Right ventricle myocardium inferior (tissue), 1 donor: ENCODE measurements around the gene A4GALT. TPM values are rescaled to one million over a fixed set of nuclear protein-coding genes. Genes with fewer than 3 reads are reported as not detected.
"Not testable (repeated sequence)": the region's sequence is repeated elsewhere in the genome, so short reads cannot be mapped to it uniquely, and the experiment has no call there.

Experiments
- ATAC-seq: fragments of 200-7000 bp; cut with Tn5 transposase; one replicate; pipeline ENCODE4 v1.9.1; 2020; ENCODE audit warnings: mild to moderate bottlenecking, moderate library complexity
- DNase-seq: peaks from one replicate; pipeline ENCODE4 v3.0.0; 2021; ENCODE audit errors: missing footprints
- intact Hi-C: fragments of 100-400 bp; cut with DNase I; formaldehyde crosslinking; loops from one replicate; pipeline ENCODE4 v1.11.0; 2022
- total RNA-seq: library from RNA; stranded (reverse); fragmentation: NEBNext Ultra II Directional; extraction: Animal tissue kit (Norgen Biotek cat#: 25700); gene quantifications from one replicate; pipeline ENCODE4 v1.2.1, GENCODE V29; 2021
- donor health status: DM: no; HTN: yes; CAD: no; lungs with severe emphysema.

A4GALT gene
- total RNA-seq, 1 donor from 2014 or later: 81.2 TPM

DNA sequence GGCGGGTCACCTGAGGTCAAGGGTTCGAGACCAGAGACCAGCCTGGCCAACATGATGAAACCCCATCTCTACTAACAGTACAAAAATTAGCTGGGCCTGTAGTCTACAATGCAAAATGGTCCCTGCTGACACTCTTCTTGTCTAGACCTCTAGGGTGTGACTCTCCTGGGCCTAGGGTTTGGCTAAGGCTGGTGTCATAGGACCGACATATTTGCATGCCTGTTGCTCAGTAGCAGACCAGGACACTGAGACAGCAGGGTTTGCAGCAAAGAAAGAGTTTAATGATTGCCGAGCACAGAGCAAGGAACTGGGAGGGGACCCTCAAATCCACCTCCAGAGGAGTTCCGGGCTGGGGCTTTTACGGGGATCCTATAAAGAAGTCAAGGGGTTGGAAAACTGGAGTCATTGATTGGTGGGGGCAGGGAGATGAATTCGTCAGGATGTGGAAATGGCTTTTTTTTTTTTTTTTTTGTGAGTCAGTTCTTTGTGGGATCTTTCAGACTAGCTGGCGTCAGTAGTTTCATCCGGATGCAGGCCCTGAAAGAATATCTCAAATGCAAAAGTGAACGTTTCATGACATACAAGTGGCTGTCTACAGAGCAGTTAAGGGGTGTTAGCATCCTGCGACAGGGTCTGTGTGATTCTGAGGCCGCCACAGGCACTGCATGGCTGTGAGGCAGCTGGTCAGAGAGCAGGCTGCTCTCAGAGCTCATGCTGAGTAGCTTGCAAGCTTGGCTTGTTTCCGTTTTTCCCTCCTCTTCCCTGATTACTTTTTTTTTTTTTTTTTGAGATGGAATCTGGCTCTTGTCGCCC, 27.2 kb upstream of the A4GALT start:
- no peak for DNase-seq
- intact Hi-C loops: no loop called here
- no peak for ATAC-seq

GRCh38 chr22:42745118-42745517, 24.4 kb upstream of the A4GALT start:
- intact Hi-C loops: no loop called here
- DNase-seq: no peak
- no peak for ATAC-seq

GRCh38 chr22:42743501-42743991, 22.9 kb upstream of the A4GALT start:
- DNase-seq (peak; percentile 94), ATAC-seq (peak; percentile 92)
- intact Hi-C loops: no loop called here

DNA sequence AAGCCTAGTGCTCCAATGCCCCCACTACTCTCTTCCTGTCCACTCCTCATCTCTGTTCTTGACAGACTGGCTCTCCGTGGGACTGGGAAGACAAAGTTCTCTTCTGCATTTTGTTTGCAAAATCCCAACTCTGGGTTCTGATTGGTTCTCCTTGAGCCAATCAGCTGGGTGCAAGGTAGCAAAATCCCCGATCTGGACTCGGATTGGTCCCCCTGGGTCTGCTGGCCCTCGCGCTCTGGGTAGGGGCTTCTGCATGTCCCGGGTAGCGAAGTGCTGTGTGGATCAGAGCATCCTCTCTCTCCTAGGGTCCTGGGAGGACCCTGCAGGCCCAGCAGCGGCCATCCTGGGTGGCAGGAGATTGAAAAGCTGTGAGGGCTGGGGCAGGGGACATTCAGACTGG, 22.3 kb upstream of the A4GALT start:
- no peak for DNase-seq
- ATAC-seq: peak; percentile 69
- intact Hi-C loops: no loop called here

GRCh38 chr22:42740320-42740719, 19.6 kb upstream of the A4GALT start:
- ATAC-seq, DNase-seq, intact Hi-C loops: not testable (repeated sequence)

GRCh38 chr22:42734406-42734805, 13.7 kb upstream of the A4GALT start:
- intact Hi-C loops: no loop called here
- ATAC-seq (no peak), DNase-seq (no peak)

DNA sequence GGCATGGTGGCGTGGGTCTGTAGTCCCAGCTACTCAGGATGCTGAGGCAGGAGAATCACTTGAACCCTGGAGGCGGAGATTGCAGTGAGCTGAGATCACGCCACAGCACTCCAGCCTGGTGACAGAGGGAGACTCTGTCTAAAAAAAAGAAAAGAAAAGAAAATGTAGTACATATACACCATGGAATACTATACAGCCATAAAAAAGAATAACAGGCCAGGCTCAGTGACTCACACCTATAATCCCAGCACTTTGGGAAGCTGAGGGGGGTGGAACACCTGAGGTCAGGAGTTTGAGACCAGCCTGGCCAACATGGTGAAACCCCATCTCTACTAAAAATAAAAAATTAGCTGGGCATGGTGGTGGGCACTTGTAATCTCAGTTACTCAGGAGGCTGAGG, 12.7 kb upstream of the A4GALT start:
- ATAC-seq, intact Hi-C loops, DNase-seq: not testable (repeated sequence)

DNA sequence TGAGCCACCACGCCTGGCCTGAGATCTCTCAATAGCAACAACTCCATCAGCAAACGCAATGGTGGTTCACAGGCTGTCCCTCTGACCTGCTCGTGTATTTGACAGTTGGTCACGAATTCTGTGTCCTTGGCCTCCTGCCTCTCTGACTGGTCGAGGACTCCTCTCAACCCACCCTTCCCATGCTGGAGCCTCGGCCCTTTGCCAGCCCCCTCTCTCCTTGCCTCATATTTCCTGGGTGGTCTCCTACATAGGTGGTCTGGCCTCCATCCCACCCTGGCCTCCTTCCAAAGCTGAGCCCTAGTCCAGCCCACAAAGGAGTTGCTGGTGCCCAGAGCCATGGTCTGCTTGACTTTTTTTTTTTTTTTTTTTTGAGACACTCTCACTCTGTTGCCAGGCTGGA, 11.4 kb upstream of the A4GALT start:
- intact Hi-C loops: no loop called here
- no peak for ATAC-seq
- no peak for DNase-seq

GRCh38 chr22:42726811-42727210, 6.1 kb upstream of the A4GALT start:
- no peak for ATAC-seq
- intact Hi-C loops: no loop called here
- DNase-seq: no peak

DNA sequence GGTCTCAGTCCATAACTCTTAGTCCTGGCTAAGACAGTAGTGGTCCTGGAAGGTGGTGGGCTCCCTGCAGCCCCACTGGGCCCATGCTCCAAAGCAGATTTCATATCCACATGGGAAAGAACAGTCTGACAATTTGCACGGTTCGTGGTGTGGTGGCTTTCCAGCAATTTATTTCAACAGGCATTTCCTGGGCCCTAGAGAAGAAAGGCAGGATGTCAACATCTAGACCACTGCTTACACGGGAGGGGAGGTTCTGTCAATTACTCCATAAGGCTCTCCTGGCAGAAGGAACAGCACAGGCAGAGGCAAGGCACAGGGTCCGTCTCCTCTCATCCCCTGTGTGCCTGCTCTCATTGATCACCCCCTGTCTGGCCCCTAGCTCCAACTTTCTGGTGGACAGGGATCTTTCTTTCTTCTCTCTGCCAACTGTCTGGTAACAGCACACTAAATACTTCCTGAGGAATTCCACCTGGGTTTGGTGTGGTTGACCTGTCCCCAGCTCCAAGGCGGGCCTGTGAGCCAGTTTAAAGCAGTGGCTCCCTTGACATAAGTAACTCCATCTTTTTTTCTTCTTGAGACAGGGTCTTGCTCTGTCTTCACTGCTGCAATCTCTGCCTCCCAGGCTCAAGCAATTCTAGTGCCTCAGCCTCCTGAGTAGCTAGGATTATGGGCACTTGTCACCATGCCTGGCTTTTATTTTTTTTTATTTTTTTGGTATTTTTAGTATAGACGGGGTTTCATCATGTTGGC, 5.1 kb upstream of the A4GALT start:
- no peak for DNase-seq
- ATAC-seq: no peak
- intact Hi-C loops: no loop called here

DNA sequence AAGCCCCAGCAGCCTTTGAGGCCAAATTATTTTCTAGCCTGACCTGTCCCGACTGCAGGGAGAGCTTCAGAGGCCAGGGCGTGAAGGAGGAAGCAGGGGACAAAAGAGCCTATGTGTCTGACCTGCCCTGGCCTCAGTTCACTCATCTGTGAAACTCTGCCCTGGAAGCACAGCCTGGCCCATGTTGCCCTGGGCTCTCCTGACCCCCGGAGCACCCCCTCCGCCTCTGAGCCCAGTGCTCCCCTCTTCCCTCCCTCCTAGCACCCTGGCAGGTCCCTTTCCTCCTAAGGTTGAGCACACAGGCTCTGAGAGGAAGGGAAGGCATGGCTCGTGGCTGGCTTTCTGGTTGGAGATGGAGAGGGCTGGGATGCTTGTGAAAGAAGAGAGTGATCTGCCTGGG, 3.4 kb upstream of the A4GALT start:
- intact Hi-C loops: no loop called here
- ATAC-seq (no peak), DNase-seq (no peak)

DNA sequence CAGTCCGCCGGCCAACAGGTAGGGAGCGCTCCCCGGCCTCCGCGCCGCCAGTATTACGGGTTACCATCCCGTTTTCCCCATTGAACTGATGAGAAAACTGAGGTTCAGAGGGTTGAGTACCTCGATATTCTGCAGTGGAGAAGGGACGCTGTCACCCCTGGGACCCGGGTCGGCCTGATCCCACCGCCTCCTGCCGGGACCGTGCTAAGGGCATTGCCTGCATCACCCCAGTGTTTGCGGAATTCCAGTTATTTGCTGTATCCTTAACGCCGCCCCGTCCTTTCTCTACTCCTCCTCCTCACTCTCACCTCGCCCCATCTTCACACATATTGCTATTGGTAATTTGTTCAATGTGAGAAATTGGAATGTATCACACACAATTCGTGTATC, 370 bp upstream of the A4GALT start:
- DNase-seq: no peak
- ATAC-seq: no peak
- intact Hi-C loops: loop anchor here (2.0 kb wide), 1 partner anchor 32 kb away; no protein-coding TSS in a partner anchor

- intact Hi-C loops: loop anchor here (2.0 to 5.0 kb wide), 2 partner anchors 31 to 57 kb away; no protein-coding TSS in a partner anchor
- ATAC-seq: peak; percentile 47
- no peak for DNase-seq
These were observed 911 bp downstream of the A4GALT start for GRCh38 chr22:42719656-42720262.

DNA sequence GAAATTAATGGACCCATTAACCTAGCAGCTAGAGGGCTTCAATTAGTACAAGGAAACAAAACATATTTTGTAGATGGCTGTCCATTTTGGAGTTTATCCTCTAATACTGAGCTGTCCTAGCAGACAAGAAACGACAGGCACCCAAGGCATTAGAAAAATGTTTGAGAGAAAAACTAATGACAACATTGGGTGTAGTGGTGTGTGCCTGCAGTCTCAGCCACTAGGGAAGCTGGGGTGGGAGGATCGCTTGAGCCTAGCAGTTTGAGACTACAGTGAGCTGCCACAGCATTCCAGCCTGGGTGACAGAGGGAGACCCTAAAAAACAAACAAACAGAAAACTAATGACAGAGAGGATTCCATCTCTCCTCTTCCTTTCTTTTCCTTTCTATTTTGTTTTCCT, 1.5 kb downstream of the A4GALT start:
- ATAC-seq (peak; percentile 53), DNase-seq (no peak)
- intact Hi-C loops: loop anchor here (5.0 kb wide), 1 partner anchor 57 kb away; no protein-coding TSS in a partner anchor

DNA sequence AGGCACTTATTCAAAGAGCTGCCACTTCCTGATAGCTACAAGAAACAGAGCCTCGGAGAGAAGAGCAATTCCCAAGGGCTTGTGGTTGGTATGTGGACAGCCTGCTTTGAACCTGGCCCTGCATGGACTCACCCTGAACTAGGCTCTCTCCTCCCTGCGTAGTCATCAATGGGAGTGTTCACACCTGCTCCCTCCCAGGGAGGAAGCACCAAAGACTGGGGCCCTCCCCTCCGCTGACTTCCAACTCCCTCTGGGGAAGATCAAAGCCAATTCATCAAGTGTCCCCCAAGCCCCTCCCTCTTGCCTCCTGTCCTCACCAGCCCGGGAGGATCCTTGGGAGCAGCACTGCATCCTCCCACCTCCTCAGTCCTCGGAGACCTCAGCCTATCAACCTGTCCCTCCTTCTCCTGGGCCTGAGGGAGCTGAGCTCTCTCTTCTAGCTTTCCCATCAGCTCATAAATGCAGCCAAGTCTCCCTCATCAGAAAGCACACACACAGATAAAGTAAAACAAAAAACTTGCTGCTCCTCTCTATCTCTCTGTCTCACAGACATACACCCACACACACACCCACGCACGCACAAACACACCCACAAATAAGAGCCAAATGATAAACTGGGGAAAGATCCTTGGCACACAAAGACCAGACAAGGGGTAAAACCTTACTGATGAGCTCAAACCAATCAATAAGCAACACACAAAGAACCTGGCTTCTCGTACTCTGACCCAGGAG, 3.3 kb downstream of the A4GALT start:
- intact Hi-C loops: loop anchor here (5.0 kb wide), 1 partner anchor 55 kb away; no protein-coding TSS in a partner anchor
- ATAC-seq (no peak), DNase-seq (no peak)

DNA sequence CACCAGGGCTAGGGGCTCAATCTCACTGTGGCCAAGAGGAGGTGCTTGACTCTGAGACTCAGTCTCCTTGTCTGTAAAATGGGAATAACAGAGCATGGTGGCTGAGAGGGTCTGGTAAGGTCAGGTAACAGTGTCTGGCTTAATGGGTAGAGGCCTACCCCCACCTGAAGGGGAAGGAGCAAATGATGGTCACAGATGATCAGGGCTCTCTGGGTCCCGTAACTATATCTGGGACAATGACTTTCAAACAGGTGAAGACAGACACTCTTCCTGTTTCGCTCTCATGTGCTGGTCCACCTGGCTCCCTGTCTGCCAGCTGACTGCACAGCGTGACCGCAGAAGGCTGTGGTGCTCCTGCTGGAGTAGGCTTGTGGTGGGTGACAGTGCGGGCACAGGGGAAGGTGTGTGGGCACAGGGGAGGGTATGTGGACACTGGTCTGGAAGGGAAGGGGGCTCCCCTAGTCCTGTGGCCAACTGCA, 4.0 kb downstream of the A4GALT start:
- no peak for DNase-seq
- no peak for ATAC-seq
- intact Hi-C loops: loop anchor here (5.0 kb wide), 1 partner anchor 54 kb away; no protein-coding TSS in a partner anchor

DNA sequence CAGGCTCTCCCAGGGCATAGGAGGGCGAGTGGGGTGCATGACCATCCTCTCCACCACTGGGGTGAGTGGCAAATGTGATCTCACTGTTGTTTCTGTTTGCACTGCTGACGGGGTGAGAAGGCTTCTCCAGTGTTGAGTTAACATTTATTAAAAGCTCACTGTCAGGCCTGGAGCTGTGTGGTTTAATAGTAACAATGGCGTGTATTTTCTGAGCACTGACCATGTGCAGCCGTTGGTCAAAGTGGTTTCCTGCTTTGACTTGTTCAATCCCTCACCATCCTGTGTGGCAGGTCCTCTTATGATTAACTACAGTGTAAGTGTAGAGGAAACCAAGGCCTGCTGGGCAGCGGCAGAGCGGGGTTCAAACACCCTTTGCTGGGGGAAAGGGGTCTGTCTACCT, 4.4 kb downstream of the A4GALT start:
- DNase-seq (no peak), ATAC-seq (no peak)
- intact Hi-C loops: loop anchor here (5.0 kb wide), 1 partner anchor 54 kb away; no protein-coding TSS in a partner anchor

- ATAC-seq (no peak), DNase-seq (no peak)
- intact Hi-C loops: loop anchor here (5.0 kb wide), 1 partner anchor 53 kb away; no protein-coding TSS in a partner anchor
These were observed 5.8 kb downstream of the A4GALT start for GRCh38 chr22:42714768-42715390.
